Keratinocyte (primary cell): ENCODE measurements around the gene DCDC1. TPM values are rescaled to one million over a fixed set of nuclear protein-coding genes. Genes with fewer than 3 reads are reported as not detected.

Source experiments
- DNase-seq: peaks from one replicate; pipeline ENCODE4 v3.0.0-alpha.2; 2011; ENCODE audit warnings: low read depth, missing footprints, low spot score
- FAIRE-seq: peaks from 2 replicates; lab custom pipeline; 2011; peaks lifted over from hg19 to GRCh38; lab: Jason Lieb, UNC
- H2AFZ ChIP-seq: 2 replicates; pipeline ENCODE4 v1.6.0; 2012; ENCODE audit warnings: low read length, control low read depth, inconsistent platforms; ENCODE audit not compliant: control insufficient read depth
- H3K27ac ChIP-seq: 2 replicates; pipeline ENCODE4 v1.5.1; 2011; ENCODE audit warnings: low read length; ENCODE audit not compliant: control insufficient read depth, insufficient read depth
- H3K27me3 ChIP-seq: 3 replicates; pipeline ENCODE4 v1.6.0; 2011; ENCODE audit warnings: low read length; ENCODE audit not compliant: control insufficient read depth, insufficient read depth; ENCODE audit errors: extremely low read depth
- H3K36me3 ChIP-seq, 2 experiments: 2 replicates in 1 of 2; 3 replicates in 1 of 2; pipeline ENCODE4 v1.5.1; 2011; ENCODE audit warnings: low read length in 2 of 2, mild to moderate bottlenecking in 1 of 2; ENCODE audit not compliant: control insufficient read depth in 2 of 2, insufficient read depth in 2 of 2; ENCODE audit errors: extremely low read depth in 1 of 2
- H3K4me1 ChIP-seq: 3 replicates; pipeline ENCODE4 v1.5.1; 2011; ENCODE audit warnings: low read length; ENCODE audit not compliant: control insufficient read depth, insufficient read depth; ENCODE audit errors: extremely low read depth
- H3K4me2 ChIP-seq: 3 replicates; pipeline ENCODE4 v1.6.0; 2011; ENCODE audit warnings: low read depth, low read length; ENCODE audit not compliant: control insufficient read depth, insufficient read depth; ENCODE audit errors: extremely low read depth
- H3K4me3 ChIP-seq, 3 experiments: fragments of 200-600 bp in 1 of 3; sonication (generic) in 1 of 3; 2 replicates in 2 of 3; 3 replicates in 1 of 3; pipeline ENCODE4 v1.5.1; 2011 to 2016; ENCODE audit warnings: low read length in 3 of 3, mild to moderate bottlenecking in 3 of 3, control low read depth in 2 of 3, inconsistent platforms in 1 of 3, low read depth in 1 of 3, mixed read lengths in 1 of 3, mixed run types in 1 of 3, moderate library complexity in 1 of 3; ENCODE audit not compliant: control insufficient read depth in 2 of 3, insufficient read depth in 2 of 3; ENCODE audit errors: extremely low read depth in 1 of 3
- H3K79me2 ChIP-seq: 2 replicates; pipeline ENCODE4 v1.6.0; 2012; ENCODE audit warnings: low read length; ENCODE audit not compliant: control insufficient read depth, insufficient read depth
- H3K9ac ChIP-seq: 3 replicates; pipeline ENCODE4 v1.6.0; 2011; ENCODE audit warnings: low read length; ENCODE audit not compliant: control insufficient read depth, insufficient read depth; ENCODE audit errors: extremely low read depth
- H3K9me1 ChIP-seq: 3 replicates; pipeline ENCODE4 v1.6.0; 2011; ENCODE audit warnings: low read length; ENCODE audit not compliant: control insufficient read depth, insufficient read depth; ENCODE audit errors: extremely low read depth
- H3K9me3 ChIP-seq: 2 replicates; pipeline ENCODE4 v1.5.1; 2012; ENCODE audit warnings: low read depth, low read length; ENCODE audit not compliant: control insufficient read depth
- H4K20me1 ChIP-seq: 3 replicates; pipeline ENCODE4 v1.6.0; 2011; ENCODE audit warnings: low read length; ENCODE audit not compliant: control insufficient read depth, insufficient read depth; ENCODE audit errors: extremely low read depth
- EZH2 ChIP-seq: IDR thresholded peaks from one replicate; pipeline ENCODE4 v1.6.1; 2012; ENCODE audit warnings: inconsistent platforms, mild to moderate bottlenecking, low read length, moderate library complexity
- dilution Hi-C: fragments of 300-500 bp; cut with MboI; formaldehyde crosslinking; loops from one replicate; pipeline ENCODE4 v1.7.0; 2020; ENCODE audit warnings: low sequenced_read_pairs; ENCODE audit not compliant: extremely low pct_ligation_motif_present
- polyA plus RNA-seq, 5 experiments: library from polyadenylated mRNA; depleted of rRNA in 3 of 5; stranded (reverse) in 3 of 5; stranded (forward) in 1 of 5; unstranded in 1 of 5; fragments of >200 nt; gene quantifications; 1 replicate in 1 of 5; 2 replicates in 3 of 5; 3 replicates in 1 of 5; pipeline versions ENCODE4 v1.2.1 to v1.2.3, GENCODE V29; 2011 to 2012; ENCODE audit warnings: missing spikeins in 2 of 5, low read depth in 1 of 5, low replicate concordance in 1 of 5
- TF ChIP-seq, protein P1 (sequence below), 3 experiments: IDR thresholded peaks in 1 of 3; conservative IDR thresholded peaks in 1 of 3; optimal IDR thresholded peaks in 1 of 3; 2 replicates in 2 of 3; 3 replicates in 1 of 3; pipeline versions ENCODE3 to v1.5.1; 2011; ENCODE audit warnings: low read length in 3 of 3, mild to moderate bottlenecking in 3 of 3, moderate library complexity in 2 of 3, control low read depth in 1 of 3, inconsistent platforms in 1 of 3; ENCODE audit not compliant: insufficient read depth in 2 of 3; ENCODE audit errors: extremely low read depth in 1 of 3

Gene DCDC1
- polyA plus RNA-seq, 1 donor (not counting 4 experiments of a cell fraction or from before 2014, with no cell fraction given): 0.08 TPM

DNA sequence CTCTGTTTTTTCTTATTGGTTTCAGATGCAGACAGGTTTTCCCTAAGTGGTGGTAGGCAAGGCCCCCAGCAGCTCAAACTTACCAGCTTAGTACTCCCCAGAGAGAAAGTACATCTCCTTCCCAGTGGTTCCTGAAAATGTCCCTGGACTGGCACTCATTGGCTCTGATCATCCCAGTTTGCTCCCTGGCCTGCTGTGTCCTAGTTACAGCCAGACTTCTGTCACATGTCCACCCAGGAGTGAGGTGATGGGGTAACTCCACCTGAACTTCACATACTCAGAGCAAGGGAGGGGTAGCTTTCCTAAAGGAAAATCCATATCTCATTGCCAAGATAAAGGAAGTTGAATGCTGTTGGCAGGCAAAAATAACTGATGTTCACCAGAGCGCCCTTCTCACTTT, 546.4 kb downstream of the DCDC1 start:
- Histone ChIP-seq H3K27ac (no peak overlapping the region), H3K4me3 (no peak overlapping the region), H4K20me1 (no peaks in the 10 kb centered on the region), H3K36me3 (no peaks in the 10 kb centered on the region), H3K4me1 (no peaks in the 10 kb centered on the region), H3K4me2 (no peak overlapping the region), H3K9me1 (no peaks in the 10 kb centered on the region), H3K27me3 (no peaks in the 10 kb centered on the region), H2AFZ (no peak overlapping the region), H3K9ac (no peak overlapping the region), H3K79me2 (no peaks in the 10 kb centered on the region), H3K9me3 (no peaks in the 10 kb centered on the region)
- DNase-seq (no peak), FAIRE-seq (no peak)
- TF ChIP-seq EZH2: no peak
- TF ChIP-seq, protein P1, sequence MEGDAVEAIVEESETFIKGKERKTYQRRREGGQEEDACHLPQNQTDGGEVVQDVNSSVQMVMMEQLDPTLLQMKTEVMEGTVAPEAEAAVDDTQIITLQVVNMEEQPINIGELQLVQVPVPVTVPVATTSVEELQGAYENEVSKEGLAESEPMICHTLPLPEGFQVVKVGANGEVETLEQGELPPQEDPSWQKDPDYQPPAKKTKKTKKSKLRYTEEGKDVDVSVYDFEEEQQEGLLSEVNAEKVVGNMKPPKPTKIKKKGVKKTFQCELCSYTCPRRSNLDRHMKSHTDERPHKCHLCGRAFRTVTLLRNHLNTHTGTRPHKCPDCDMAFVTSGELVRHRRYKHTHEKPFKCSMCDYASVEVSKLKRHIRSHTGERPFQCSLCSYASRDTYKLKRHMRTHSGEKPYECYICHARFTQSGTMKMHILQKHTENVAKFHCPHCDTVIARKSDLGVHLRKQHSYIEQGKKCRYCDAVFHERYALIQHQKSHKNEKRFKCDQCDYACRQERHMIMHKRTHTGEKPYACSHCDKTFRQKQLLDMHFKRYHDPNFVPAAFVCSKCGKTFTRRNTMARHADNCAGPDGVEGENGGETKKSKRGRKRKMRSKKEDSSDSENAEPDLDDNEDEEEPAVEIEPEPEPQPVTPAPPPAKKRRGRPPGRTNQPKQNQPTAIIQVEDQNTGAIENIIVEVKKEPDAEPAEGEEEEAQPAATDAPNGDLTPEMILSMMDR (optimal IDR thresholded peaks at IDR 0.05 in 1 of 3, IDR thresholded peaks at IDR 0.05 in 1 of 3, conservative IDR thresholded peaks at IDR 0.05 in 1 of 3; ENCODE audit: extremely low read depth in 1 of 3, insufficient read depth in 2 of 3, low read length in 3 of 3): no peak
- dilution Hi-C loops: no loop called here

DNA sequence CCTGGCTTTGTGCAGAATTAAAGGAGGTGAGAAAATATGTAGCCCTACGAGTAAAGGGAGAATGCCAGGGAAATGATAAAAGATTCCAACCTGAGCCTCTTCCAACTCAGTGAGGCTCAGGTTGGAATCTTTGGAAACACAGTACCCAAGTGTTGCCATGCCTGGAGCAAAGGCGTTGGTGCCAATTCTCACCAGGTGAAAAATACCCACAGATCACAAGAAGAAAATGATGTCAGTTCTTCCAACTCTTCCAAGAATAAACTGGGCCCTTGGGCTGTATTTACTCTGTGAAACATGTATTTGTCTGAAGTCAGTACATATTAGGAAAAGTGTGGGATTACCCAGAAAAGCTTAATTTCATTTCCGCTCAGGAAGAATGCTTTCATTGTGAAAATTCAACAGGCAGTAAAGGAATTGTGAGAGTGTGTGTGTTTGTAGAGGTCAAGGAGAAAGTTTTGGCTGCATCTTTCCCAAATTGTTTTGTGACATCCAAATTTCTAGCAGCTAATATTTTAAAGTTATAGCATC, 548.0 kb downstream of the DCDC1 start:
- dilution Hi-C loops: no loop called here
- Histone ChIP-seq H3K4me1 (no peaks in the 10 kb centered on the region), H3K4me2 (no peak overlapping the region), H3K9me1 (no peaks in the 10 kb centered on the region), H4K20me1 (no peaks in the 10 kb centered on the region), H3K27ac (no peak overlapping the region), H3K27me3 (no peaks in the 10 kb centered on the region), H3K79me2 (no peaks in the 10 kb centered on the region), H3K9me3 (no peaks in the 10 kb centered on the region), H3K4me3 (no peak overlapping the region), H2AFZ (no peak overlapping the region), H3K36me3 (no peaks in the 10 kb centered on the region), H3K9ac (no peak overlapping the region)
- FAIRE-seq (no peak), DNase-seq (no peak)
- TF ChIP-seq, protein P1 (optimal IDR thresholded peaks at IDR 0.05 in 1 of 3, IDR thresholded peaks at IDR 0.05 in 1 of 3, conservative IDR thresholded peaks at IDR 0.05 in 1 of 3; ENCODE audit: extremely low read depth in 1 of 3, insufficient read depth in 2 of 3, low read length in 3 of 3): no peak
- no peak for TF ChIP-seq EZH2
